PC-9 (cell line): ENCODE data around the gene PSTPIP1. TPM values are rescaled to one million over a fixed set of nuclear protein-coding genes. Genes with fewer than 3 reads are reported as not detected.

Source experiments
- Bru-seq: library from RNA; stranded (reverse); fragments of 400-500 nt; gene quantifications from one replicate; lab custom pipeline; 2021; lab: Mats Ljungman, UMichigan
- BruChase-seq, 2 experiments: library from RNA; stranded (reverse); fragments of 400-500 nt; gene quantifications; one replicate each; lab custom pipeline; 2021; lab: Mats Ljungman, UMichigan
- BruUV-seq: library from RNA; stranded (reverse); fragments of 400-500 nt; replicated peaks from 2 replicates; lab custom pipeline; 2021; lab: Mats Ljungman, UMichigan
- CTCF ChIA-PET: fragments of 300-600 bp; sonication (Branson Sonifier 250); formaldehyde crosslinking; loops from one replicate; lab custom pipeline; 2022; ENCODE audit warnings: antibody characterized with exemption; lab: Charles Lee
- POLR2A ChIA-PET: fragments of 300-600 bp; sonication (Branson Sonifier 250); formaldehyde crosslinking; loops from one replicate; lab custom pipeline; 2022; ENCODE audit warnings: antibody characterized with exemption; ENCODE audit not compliant: unreplicated experiment; lab: Charles Lee
- DNase-seq, 2 experiments: peaks; one replicate each; pipeline versions ENCODE4 v3.0.0 to v3.0.0-alpha.2; 2015 to 2022; ENCODE audit warnings: mixed read lengths in 1 of 2
- H2AFZ ChIP-seq: fragments of 200-600 bp; sonication (generic); 2 replicates; pipeline ENCODE4 v1.8.1; 2017; ENCODE audit warnings: antibody characterized with exemption
- H3F3A ChIP-seq: fragments of 200-600 bp; sonication (generic); 2 replicates; pipeline ENCODE4 v1.8.1; 2017; ENCODE audit warnings: antibody characterized with exemption, mild to moderate bottlenecking, low read depth; ENCODE audit not compliant: insufficient read depth
- H3K27ac ChIP-seq: fragments of 200-600 bp; sonication (generic); 2 replicates; pipeline ENCODE4 v1.6.1; 2016; ENCODE audit warnings: mixed run types
- H3K27me3 ChIP-seq: fragments of 200-600 bp; sonication (generic); 2 replicates; pipeline ENCODE4 v1.6.1; 2016; ENCODE audit warnings: low read depth, mixed run types; ENCODE audit not compliant: insufficient read depth
- H3K36me3 ChIP-seq: fragments of 200-600 bp; sonication (generic); 2 replicates; pipeline ENCODE4 v1.6.1; 2016; ENCODE audit warnings: low read depth, mixed run types
- H3K4me1 ChIP-seq: fragments of 200-600 bp; sonication (generic); replicated peaks from 2 replicates; pipeline ENCODE4 v1.6.1; 2016; ENCODE audit warnings: mixed run types; ENCODE audit not compliant: insufficient read depth
- H3K4me2 ChIP-seq: fragments of 200-600 bp; sonication (generic); 2 replicates; pipeline ENCODE4 v1.6.1; 2017; ENCODE audit warnings: mixed run types
- H3K4me3 ChIP-seq: fragments of 200-600 bp; sonication (generic); 2 replicates; pipeline ENCODE4 v1.6.1; 2016; ENCODE audit warnings: mixed run types
- H3K79me2 ChIP-seq: fragments of 200-600 bp; sonication (generic); 2 replicates; pipeline ENCODE4 v1.6.1; 2017; ENCODE audit warnings: low read depth, mixed run types
- H3K9me2 ChIP-seq: fragments of 200-600 bp; sonication (generic); 2 replicates; pipeline ENCODE4 v1.8.1; 2017; ENCODE audit warnings: mild to moderate bottlenecking; ENCODE audit not compliant: insufficient read depth
- H3K9me3 ChIP-seq: fragments of 200-600 bp; sonication (generic); 2 replicates; pipeline ENCODE4 v1.8.1; 2016; ENCODE audit warnings: low read depth; ENCODE audit not compliant: insufficient read depth
- H4K20me1 ChIP-seq: fragments of 200-600 bp; sonication (generic); 2 replicates; pipeline ENCODE4 v1.8.1; 2017; ENCODE audit not compliant: insufficient read depth
- EZH2 ChIP-seq: fragments of 200-600 bp; sonication (generic); IDR thresholded peaks from 2 replicates; pipeline ENCODE4 v1.8.0; 2017; ENCODE audit warnings: antibody characterized with exemption, low read depth
- intact Hi-C: fragments of 100-400 bp; cut with micrococcal nuclease; formaldehyde crosslinking; loops from one replicate; pipeline ENCODE4 v1.10.0; 2022; ENCODE audit not compliant: unreplicated experiment
- long read RNA-seq: library from polyadenylated mRNA; stranded (forward); transcript quantifications from one replicate; pipeline ENCODE4 v2.0.0, GENCODE V29; 2022
- total RNA-seq: library from RNA; stranded (reverse); gene quantifications from 2 replicates; pipeline ENCODE4 v1.2.3, GENCODE V29; 2021
- TF ChIP-seq, protein P1 (sequence below): fragments of 200-600 bp; sonication (generic); conservative IDR thresholded peaks from 2 replicates; pipeline ENCODE4 v1.6.1; 2017; ENCODE audit warnings: mixed run types, antibody characterized with exemption, mild to moderate bottlenecking, moderate library complexity

The PSTPIP1 gene
- total RNA-seq (not detected in 2 replicates), Bru-seq, nascent RNA (percentile 6 among the genes with signal in this experiment), BruChase-seq, experiment 1, labeled RNA remaining after a 2-hour chase (percentile 7 among the genes with signal in this experiment), BruChase-seq, experiment 2, labeled RNA remaining after a 6-hour chase (percentile 2 among the genes with signal in this experiment)
- long read RNA-seq: 0 reads

DNA sequence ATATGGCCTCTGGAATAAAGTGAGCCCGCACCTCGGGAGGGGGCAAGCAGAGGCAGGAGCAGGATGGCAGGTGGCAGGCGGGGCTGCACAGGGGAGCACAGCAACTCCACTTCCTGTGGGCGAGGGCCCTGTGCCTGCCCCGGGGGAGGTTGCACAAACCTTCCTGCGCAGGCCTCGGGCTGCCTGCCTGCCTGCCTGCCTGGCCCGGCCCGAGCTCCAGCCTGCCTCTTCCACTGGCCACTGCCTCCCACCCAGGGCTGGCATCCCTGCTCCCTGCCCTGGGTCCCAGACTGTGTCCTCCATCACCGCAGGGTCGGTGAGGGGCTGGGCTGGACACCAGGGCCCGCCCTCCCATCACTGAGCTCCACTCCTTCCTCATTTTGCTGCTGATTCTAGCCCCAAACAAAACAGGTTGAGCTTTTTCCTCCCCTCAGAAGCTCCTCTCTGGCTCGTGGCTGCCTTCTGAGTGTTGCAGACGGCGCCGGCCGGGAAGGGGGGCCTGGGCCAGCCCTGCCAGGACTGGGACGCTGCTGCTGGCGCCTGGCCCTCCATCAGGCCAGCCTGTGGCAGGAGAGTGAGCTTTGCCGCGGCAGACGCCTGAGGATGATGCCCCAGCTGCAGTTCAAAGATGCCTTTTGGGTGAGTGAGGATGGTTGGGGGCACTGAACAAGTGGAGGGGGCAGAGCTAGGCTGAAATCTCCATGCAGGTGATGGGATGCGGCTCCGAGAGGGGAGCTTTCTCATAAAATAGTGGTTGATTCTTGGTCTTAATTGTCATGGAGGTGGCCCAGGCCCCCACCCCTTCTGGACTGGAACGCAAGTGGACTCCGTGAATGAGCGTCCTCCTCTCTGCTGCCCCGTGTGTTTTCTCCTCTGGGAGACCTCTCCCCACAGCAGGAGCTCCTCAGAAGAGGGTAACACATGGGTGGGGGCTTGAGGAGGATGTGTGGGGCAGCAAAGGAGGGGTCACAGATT lies at the start of gene PSTPIP1:
Gene PSTPIP1, plus strand, starts transcription at position 156 of the 975 bp plus-strand sequence. Its CDS starts 448 bp downstream, at position 604.
- no peak for DNase-seq
- intact Hi-C loops: no loop called here
- Histone ChIP-seq H3K27ac (no peak within 1 kb of the TSS), H2AFZ (no peak within 1 kb of the TSS), H3K27me3 (no peaks in the 10 kb centered on the region), H3F3A (no peaks in the 10 kb centered on the region), H3K9me2 (no peaks in the 10 kb centered on the region), H3K4me2 (no peak within 1 kb of the TSS), H3K4me3 (no peak within 1 kb of the TSS), H3K36me3 (no peaks in the 10 kb centered on the region), H3K9me3 (no peaks in the 10 kb centered on the region), H3K79me2 (no peaks in the 10 kb centered on the region), H3K4me1 (no peaks in the 10 kb centered on the region), H4K20me1 (no peaks in the 10 kb centered on the region)
- ChIA-PET POLR2A (interaction anchor here (0.6 kb wide), 1 partner anchor 12 kb away, joined by 4 read pairs; no protein-coding TSS in a partner anchor), CTCF (interaction anchor here (0.6 kb wide), 2 partner anchors 17 to 503 kb away, joined by 3 to 5 read pairs; no protein-coding TSS in a partner anchor)
- TF ChIP-seq, protein P1, sequence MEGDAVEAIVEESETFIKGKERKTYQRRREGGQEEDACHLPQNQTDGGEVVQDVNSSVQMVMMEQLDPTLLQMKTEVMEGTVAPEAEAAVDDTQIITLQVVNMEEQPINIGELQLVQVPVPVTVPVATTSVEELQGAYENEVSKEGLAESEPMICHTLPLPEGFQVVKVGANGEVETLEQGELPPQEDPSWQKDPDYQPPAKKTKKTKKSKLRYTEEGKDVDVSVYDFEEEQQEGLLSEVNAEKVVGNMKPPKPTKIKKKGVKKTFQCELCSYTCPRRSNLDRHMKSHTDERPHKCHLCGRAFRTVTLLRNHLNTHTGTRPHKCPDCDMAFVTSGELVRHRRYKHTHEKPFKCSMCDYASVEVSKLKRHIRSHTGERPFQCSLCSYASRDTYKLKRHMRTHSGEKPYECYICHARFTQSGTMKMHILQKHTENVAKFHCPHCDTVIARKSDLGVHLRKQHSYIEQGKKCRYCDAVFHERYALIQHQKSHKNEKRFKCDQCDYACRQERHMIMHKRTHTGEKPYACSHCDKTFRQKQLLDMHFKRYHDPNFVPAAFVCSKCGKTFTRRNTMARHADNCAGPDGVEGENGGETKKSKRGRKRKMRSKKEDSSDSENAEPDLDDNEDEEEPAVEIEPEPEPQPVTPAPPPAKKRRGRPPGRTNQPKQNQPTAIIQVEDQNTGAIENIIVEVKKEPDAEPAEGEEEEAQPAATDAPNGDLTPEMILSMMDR: no peak
- no peak for TF ChIP-seq EZH2
- BruUV-seq: no TSS peak

DNA sequence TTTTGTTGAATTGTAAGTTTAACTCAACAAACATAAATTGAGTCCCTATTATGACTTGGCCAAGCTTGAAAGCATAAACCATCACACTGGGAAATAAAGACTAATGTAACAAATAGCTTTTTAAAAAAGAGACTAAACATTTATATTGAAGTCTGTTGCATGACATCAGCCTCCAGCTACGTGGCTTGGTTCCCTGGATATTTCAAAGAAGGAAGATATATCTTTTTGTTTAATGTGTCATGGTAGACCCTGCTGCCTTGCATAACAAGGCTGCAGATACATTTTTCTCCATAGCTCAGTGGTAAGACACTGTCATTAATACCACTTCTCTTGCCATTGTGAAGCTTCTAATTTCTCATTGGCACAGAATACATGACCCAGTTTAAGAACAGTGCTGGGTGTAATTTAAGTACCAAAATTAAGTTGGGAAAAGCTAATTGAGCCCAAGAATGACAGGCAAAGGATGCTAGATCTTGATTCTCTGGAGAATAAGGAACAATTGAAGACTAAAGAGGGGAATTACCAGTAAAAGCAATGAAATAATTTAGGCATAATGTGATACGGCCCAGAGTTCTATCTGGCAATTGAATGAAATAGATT lies 49.3 kb upstream of the PSTPIP1 start:
- H3K36me3 ChIP-seq: peaks cover 18% of the 10 kb centered on the region
- no peak overlapping the region for H3K27ac ChIP-seq
- BruUV-seq: no TSS peak
- H3K4me2 ChIP-seq: no peak overlapping the region
- H3K4me1 ChIP-seq: no peaks in the 10 kb centered on the region
- POLR2A ChIA-PET: interaction anchor here (0.6 kb wide), 1 partner anchor 12 kb away, joined by 4 read pairs; no protein-coding TSS in a partner anchor
- H2AFZ ChIP-seq: no peak overlapping the region
- H3K9me2 ChIP-seq: no peaks in the 10 kb centered on the region
- no peak for DNase-seq
- CTCF ChIA-PET: interaction anchor here (0.6 to 0.7 kb wide), 2 partner anchors 794 to 1413 kb away, joined by 3 read pairs; no protein-coding TSS in a partner anchor
- H4K20me1 ChIP-seq: no peaks in the 10 kb centered on the region
- no peaks in the 10 kb centered on the region for H3K9me3 ChIP-seq
- intact Hi-C loops: no loop called here
- TF ChIP-seq, protein P1: no peak
- TF ChIP-seq EZH2: no peak
- no peaks in the 10 kb centered on the region for H3K27me3 ChIP-seq
- H3K79me2 ChIP-seq: no peaks in the 10 kb centered on the region
- peaks cover 9% of the 10 kb centered on the region for H3F3A ChIP-seq
- no peak overlapping the region for H3K4me3 ChIP-seq

DNA sequence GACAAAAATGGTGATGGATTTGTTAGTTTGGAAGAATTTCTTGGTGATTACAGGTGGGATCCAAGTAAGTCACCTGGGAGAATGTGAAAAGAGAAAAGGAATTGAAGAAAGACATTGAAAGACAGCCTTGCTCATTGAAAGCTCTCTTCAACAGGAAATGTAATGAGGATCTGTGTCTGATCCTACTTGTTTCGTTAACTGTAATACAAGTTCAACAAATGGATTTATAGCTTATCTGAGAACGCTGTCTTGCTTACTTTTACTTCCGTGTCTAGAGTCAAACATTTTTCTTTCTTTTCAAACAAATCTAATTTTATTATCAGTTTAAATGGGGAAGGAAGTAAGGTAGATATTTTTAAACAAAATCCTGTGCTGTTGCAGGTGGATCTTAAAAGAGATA lies 47.5 kb upstream of the PSTPIP1 start:
- peaks cover 9% of the 10 kb centered on the region for H3F3A ChIP-seq
- H3K9me2 ChIP-seq: no peaks in the 10 kb centered on the region
- no peaks in the 10 kb centered on the region for H4K20me1 ChIP-seq
- H3K4me2 ChIP-seq: no peak overlapping the region
- no peaks in the 10 kb centered on the region for H3K79me2 ChIP-seq
- CTCF ChIA-PET: interaction anchor here (0.6 kb wide), 1 partner anchor 88 kb away, joined by 3 read pairs; no protein-coding TSS in a partner anchor
- H3K4me1 ChIP-seq: no peaks in the 10 kb centered on the region
- BruUV-seq: no TSS peak
- TF ChIP-seq, protein P1: no peak
- TF ChIP-seq EZH2: no peak
- intact Hi-C loops: no loop called here
- DNase-seq: no peak
- POLR2A ChIA-PET: interaction anchor here (0.6 kb wide), 1 partner anchor 1081 kb away, joined by 3 read pairs; no protein-coding TSS in a partner anchor
- H3K9me3 ChIP-seq: no peaks in the 10 kb centered on the region
- H3K36me3 ChIP-seq: peaks cover 18% of the 10 kb centered on the region
- no peaks in the 10 kb centered on the region for H3K27me3 ChIP-seq
- no peak overlapping the region for H3K4me3 ChIP-seq
- H2AFZ ChIP-seq: no peak overlapping the region
- H3K27ac ChIP-seq: no peak overlapping the region
